HG02938 (cell line): ENCODE measurements around the gene SKAP1.
"Not testable (repeated sequence)": the region's sequence is repeated elsewhere in the genome, so short reads cannot be mapped to it uniquely, and the experiment has no call there.

Source experiments
- ATAC-seq: cut with Tn5 transposase; IDR thresholded peaks from one replicate; pipeline ENCODE4 v1.9.1; 2021; ENCODE audit warnings: mild to moderate bottlenecking, moderate library complexity; ENCODE audit not compliant: unreplicated experiment

SKAP1 gene

GRCh38 chr17:48449335-48449734 lies 19.3 kb upstream of the SKAP1 start:
- not testable (repeated sequence) for ATAC-seq

- no peak for ATAC-seq
These were observed 15.2 kb upstream of the SKAP1 start for GRCh38 chr17:48445248-48445620.

- ATAC-seq: no peak
These were observed 14.7 kb upstream of the SKAP1 start for GRCh38 chr17:48444516-48445247.

- ATAC-seq: no peak
These were observed 13.7 kb upstream of the SKAP1 start for GRCh38 chr17:48443712-48444111.

GRCh38 chr17:48442819-48443218 lies 12.8 kb upstream of the SKAP1 start:
- ATAC-seq: no peak

GRCh38 chr17:48441862-48442261 lies 11.8 kb upstream of the SKAP1 start:
- ATAC-seq: no peak

- peak; percentile 65 for ATAC-seq
These were observed 11.3 kb upstream of the SKAP1 start for GRCh38 chr17:48441231-48441711.

- no peak for ATAC-seq
These were observed 10.7 kb upstream of the SKAP1 start for GRCh38 chr17:48440669-48441068.

GRCh38 chr17:48439875-48440505 lies 10.0 kb upstream of the SKAP1 start:
- no peak for ATAC-seq

GRCh38 chr17:48439110-48439850 lies 9.3 kb upstream of the SKAP1 start:
- ATAC-seq: no peak

- ATAC-seq: no peak
These were observed 8.6 kb upstream of the SKAP1 start for GRCh38 chr17:48438516-48439061.

GRCh38 chr17:48433896-48434295 lies 3.9 kb upstream of the SKAP1 start:
- ATAC-seq: no peak

GRCh38 chr17:48432820-48433775 lies 3.1 kb upstream of the SKAP1 start:
- no peak for ATAC-seq

- ATAC-seq: no peak
These were observed 858 bp downstream of the SKAP1 start for GRCh38 chr17:48429156-48429555.

- no peak for ATAC-seq
These were observed 2.4 kb downstream of the SKAP1 start for GRCh38 chr17:48427598-48427997.

- ATAC-seq: no peak
These were observed 3.1 kb downstream of the SKAP1 start for GRCh38 chr17:48426761-48427500.

- ATAC-seq: no peak
These were observed 3.9 kb downstream of the SKAP1 start for GRCh38 chr17:48426019-48426665.

- ATAC-seq: not testable (repeated sequence)
These were observed 8.0 kb downstream of the SKAP1 start for GRCh38 chr17:48422060-48422459.

- no peak for ATAC-seq
These were observed 9.2 kb downstream of the SKAP1 start for GRCh38 chr17:48420823-48421222.
